PFSK-1 (cell line): ENCODE results near the gene KLHL8.

Experiments
- FOXP2 ChIP-seq: optimal IDR thresholded peaks from 2 replicates; pipeline ENCODE3; 2011; ENCODE audit warnings: borderline replicate concordance, control low read depth, inconsistent platforms; ENCODE audit not compliant: insufficient read depth; ENCODE audit errors: extremely low read length, extremely low read depth
- POLR2AphosphoS5 ChIP-seq: IDR thresholded peaks from 2 replicates; pipeline ENCODE4 v1.6.1; 2012; ENCODE audit warnings: low read depth, mild to moderate bottlenecking, control low read depth, low read length, moderate library complexity
- SIN3A ChIP-seq: IDR thresholded peaks from 2 replicates; pipeline ENCODE4 v1.6.1; 2012; ENCODE audit warnings: mild to moderate bottlenecking, low read length, moderate library complexity, borderline replicate concordance; ENCODE audit not compliant: insufficient read depth
- TAF1 ChIP-seq: IDR thresholded peaks from 2 replicates; pipeline ENCODE4 v1.6.1; 2012; ENCODE audit warnings: low read length, control low read depth, borderline replicate concordance; ENCODE audit not compliant: insufficient read depth
- TF ChIP-seq, protein P1 (sequence below), 2 experiments: IDR thresholded peaks; 2 replicates each; pipeline versions ENCODE4 v1.6.1 to v1.8.0; 2011 to 2012; ENCODE audit warnings: low read depth in 2 of 2, low read length in 2 of 2, control low read depth in 1 of 2, inconsistent platforms in 1 of 2, mild to moderate bottlenecking in 1 of 2, moderate library complexity in 1 of 2; ENCODE audit not compliant: insufficient read depth in 1 of 2

The KLHL8 gene

DNA sequence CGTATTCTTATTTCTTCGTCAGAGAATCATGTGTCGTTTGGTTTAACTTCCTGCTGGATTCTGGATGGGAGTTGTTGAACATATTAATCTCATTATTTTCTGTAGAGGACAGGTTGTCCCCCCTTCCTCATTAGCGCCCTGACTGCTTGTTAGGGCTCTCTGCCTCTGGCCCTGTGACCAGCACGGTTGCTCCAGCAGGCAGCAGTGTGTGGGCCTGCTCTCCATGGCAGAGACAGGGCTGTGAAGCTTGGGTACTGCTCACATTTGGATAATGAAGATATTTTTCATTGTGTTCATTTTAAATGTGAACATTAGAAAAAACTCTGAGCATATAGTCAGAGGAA, 102.7 kb downstream of the KLHL8 start:
- TF ChIP-seq, protein P1, sequence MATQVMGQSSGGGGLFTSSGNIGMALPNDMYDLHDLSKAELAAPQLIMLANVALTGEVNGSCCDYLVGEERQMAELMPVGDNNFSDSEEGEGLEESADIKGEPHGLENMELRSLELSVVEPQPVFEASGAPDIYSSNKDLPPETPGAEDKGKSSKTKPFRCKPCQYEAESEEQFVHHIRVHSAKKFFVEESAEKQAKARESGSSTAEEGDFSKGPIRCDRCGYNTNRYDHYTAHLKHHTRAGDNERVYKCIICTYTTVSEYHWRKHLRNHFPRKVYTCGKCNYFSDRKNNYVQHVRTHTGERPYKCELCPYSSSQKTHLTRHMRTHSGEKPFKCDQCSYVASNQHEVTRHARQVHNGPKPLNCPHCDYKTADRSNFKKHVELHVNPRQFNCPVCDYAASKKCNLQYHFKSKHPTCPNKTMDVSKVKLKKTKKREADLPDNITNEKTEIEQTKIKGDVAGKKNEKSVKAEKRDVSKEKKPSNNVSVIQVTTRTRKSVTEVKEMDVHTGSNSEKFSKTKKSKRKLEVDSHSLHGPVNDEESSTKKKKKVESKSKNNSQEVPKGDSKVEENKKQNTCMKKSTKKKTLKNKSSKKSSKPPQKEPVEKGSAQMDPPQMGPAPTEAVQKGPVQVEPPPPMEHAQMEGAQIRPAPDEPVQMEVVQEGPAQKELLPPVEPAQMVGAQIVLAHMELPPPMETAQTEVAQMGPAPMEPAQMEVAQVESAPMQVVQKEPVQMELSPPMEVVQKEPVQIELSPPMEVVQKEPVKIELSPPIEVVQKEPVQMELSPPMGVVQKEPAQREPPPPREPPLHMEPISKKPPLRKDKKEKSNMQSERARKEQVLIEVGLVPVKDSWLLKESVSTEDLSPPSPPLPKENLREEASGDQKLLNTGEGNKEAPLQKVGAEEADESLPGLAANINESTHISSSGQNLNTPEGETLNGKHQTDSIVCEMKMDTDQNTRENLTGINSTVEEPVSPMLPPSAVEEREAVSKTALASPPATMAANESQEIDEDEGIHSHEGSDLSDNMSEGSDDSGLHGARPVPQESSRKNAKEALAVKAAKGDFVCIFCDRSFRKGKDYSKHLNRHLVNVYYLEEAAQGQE (IDR thresholded peaks at IDR 0.05; ENCODE audit: insufficient read depth in 1 of 2, low read depth in 2 of 2, low read length in 2 of 2): no peak
- no peak for TF ChIP-seq FOXP2
- TF ChIP-seq TAF1: no peak
- TF ChIP-seq POLR2AphosphoS5: no peak
- no peak for TF ChIP-seq SIN3A

DNA sequence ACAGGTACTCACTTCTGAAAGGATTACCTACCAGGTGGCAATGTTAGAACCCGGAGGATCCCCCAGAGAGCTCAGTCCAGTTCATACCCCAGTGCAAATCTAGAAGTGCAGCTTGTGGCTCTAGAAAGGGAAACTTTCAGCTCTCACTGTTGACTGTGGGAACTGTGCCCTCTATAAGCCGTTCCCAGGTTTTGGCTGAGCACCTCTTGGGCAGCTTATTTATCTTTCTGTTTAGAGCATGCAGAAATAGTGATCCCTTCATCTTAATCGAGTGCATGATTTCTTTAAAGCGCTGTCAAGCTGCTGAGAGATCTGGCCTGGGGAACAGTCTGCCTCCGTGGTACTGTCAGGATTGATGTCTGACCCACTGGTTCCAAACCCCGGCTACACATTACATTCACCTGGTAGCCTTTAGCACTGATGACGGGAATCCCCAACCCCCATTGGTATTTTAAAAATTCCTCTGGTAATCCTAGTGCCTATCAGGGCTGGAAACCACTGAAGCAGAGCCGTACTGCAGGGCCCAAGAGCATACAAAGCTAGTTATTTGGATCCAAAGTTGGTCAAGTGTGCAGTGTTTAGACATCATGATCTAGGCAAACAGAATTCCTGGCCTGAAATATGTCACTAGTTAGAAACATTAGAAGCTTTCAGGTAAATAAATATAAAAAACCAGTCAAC, 103.2 kb downstream of the KLHL8 start:
- no peak for TF ChIP-seq TAF1
- no peak for TF ChIP-seq POLR2AphosphoS5
- TF ChIP-seq SIN3A: no peak
- TF ChIP-seq, protein P1 (IDR thresholded peaks at IDR 0.05; ENCODE audit: insufficient read depth in 1 of 2, low read depth in 2 of 2, low read length in 2 of 2): no peak
- TF ChIP-seq FOXP2: no peak

DNA sequence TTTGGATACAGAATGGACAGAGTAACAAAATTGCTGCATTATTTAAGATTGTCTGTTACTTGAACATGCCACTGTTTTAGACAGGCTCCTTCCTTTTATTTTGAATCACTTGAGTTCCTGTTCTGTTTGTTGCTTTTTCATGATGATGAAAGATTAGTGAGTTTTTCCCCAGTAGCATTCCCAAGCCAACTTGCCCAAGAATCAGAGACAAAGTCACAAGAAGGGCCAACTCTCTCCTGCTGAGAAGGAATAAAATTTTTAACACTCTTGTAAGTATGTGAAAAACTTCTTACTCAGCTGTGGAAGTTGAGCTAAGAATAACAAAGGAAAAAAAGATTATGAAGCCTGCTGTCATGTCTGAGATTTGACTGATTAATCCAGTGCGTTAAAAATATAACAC, 104.2 kb downstream of the KLHL8 start:
- TF ChIP-seq SIN3A (no peak), TAF1 (no peak), POLR2AphosphoS5 (no peak), FOXP2 (no peak)
- TF ChIP-seq, protein P1 (IDR thresholded peaks at IDR 0.05; ENCODE audit: insufficient read depth in 1 of 2, low read depth in 2 of 2, low read length in 2 of 2): no peak

DNA sequence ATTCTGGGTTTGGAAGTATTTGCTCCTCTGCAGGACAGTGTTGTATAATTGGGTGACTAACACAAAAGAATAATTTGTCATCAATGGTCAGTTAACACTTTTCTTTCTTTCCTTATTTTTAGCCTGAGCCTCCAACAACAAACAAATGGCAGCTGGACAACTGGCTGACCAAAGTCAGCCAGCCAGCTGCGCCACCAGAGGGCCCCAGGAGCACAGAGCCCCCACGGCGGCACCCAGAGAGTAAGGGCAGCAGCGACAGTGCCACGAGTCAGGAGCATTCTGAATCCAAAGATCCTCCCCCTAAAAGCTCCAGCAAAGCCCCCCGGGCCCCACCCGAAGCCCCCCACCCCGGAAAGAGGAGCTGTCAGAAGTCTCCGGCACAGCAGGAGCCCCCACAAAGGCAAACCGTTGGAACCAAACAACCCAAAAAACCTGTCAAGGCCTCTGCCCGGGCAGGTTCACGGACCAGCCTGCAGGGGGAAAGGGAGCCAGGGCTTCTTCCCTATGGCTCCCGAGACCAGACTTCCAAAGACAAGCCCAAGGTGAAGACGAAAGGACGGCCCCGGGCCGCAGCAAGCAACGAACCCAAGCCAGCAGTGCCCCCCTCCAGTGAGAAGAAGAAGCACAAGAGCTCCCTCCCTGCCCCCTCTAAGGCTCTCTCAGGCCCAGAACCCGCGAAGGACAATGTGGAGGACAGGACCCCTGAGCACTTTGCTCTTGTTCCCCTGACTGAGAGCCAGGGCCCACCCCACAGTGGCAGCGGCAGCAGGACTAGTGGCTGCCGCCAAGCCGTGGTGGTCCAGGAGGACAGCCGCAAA, 106.0 kb downstream of the KLHL8 start:
- TF ChIP-seq TAF1 (no peak), FOXP2 (no peak), SIN3A (no peak), POLR2AphosphoS5 (no peak)
- TF ChIP-seq, protein P1 (IDR thresholded peaks at IDR 0.05; ENCODE audit: insufficient read depth in 1 of 2, low read depth in 2 of 2, low read length in 2 of 2): no peak
